HG03064 (cell line): ENCODE results near the gene WRNIP1.

ENCODE experiments used
- ATAC-seq: cut with Tn5 transposase; IDR thresholded peaks from one replicate; pipeline ENCODE4 v1.9.1; 2021; ENCODE audit warnings: low read depth; ENCODE audit not compliant: unreplicated experiment

The WRNIP1 gene

DNA sequence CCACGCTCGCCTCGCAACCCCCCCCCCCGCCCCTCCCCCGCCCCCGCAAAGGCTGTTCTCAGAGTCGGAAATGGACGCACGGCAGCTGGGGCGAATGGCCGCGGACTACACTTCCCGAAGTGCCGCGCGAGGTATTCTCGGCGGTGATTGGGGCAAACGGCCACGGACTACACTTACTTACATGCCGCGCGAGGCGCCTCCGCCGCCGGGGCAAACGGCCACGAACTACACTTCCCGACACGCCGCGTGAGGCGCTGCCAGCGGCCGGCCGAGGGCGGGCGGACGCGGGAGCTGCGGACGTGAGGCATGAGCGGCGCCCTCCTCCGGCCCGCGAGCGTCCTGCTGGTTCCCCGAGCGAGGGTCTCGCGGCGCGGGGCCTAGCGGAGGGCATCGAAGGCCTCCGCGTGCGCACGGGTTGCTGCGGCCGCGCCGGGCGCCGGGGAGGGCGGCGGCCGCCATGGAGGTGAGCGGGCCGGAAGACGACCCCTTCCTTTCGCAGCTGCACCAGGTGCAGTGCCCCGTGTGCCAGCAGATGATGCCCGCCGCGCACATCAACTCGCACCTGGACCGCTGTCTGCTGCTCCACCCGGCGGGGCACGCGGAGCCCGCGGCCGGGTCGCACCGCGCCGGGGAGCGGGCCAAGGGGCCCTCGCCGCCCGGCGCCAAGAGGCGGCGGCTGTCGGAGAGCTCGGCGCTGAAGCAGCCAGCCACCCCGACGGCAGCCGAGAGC lies at the start of gene WRNIP1:
Gene WRNIP1, plus strand, starts transcription at position 228 of the 730 bp plus-strand sequence. Its CDS starts 230 bp downstream, at position 458.
- peak; percentile 80 for ATAC-seq

GRCh38 chr6:2715737-2716136 lies 49.5 kb upstream of the WRNIP1 start:
- no peak for ATAC-seq

GRCh38 chr6:2716936-2717700 lies 48.1 kb upstream of the WRNIP1 start:
- no peak for ATAC-seq

DNA sequence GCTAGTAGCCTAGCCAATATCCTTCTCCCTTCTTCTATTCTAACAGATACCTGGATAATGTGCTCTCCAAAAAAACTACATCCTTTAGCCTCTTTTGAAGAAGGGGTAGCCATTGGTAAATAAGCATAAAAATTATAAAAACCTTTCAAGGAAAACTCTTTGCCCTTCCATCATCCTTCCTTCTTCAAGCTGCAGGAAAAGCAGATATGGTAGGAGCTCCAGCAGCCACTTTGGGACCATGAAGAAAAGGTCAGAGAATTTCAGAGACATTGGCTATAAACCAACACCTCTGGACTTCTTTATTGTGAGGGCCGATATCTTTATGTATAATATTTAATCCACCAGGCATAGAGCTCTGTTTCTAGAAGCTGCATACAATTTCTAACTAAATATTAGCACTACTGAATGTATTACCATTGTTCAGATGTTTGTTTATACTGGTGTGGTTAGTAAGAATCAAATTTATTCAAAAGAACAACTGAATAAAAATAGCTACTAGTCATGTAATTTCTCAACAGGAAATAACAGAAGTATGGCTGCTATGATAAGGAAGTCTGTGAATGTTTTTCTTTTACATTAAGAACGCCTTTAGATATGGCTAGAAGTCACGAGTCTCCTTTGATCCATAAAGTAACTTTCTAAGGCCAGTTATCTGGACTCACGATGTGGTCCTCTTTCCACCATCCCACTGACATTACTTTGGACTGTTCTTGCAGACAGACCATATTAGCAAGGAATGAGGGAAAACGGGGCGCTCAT lies 46.7 kb upstream of the WRNIP1 start:
- ATAC-seq = no peak

DNA sequence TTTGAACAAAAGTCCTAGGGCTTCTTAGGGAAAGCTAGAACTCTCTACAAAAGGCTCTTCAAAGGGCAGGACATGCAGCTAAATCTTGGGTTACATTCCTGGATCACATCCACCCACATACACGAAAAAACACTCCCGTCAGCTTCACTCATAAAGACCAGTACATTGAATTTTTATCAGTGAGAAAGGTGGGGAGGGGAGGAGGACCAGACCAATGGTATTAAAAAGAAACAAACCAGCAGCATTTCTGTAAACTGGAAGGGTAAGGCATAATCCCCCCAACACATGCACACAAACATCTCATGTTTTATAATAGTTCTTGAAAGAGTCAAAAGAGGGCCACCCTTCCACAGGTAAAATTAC lies 46.1 kb upstream of the WRNIP1 start:
- no peak for ATAC-seq

GRCh38 chr6:2721219-2721618 lies 44.0 kb upstream of the WRNIP1 start:
- no peak for ATAC-seq

- ATAC-seq = no peak
These were observed 39.7 kb upstream of the WRNIP1 start for GRCh38 chr6:2725364-2725988.

GRCh38 chr6:2725999-2726567 lies 39.1 kb upstream of the WRNIP1 start:
- peak; percentile 75 for ATAC-seq

- ATAC-seq = no peak
These were observed 35.3 kb upstream of the WRNIP1 start for GRCh38 chr6:2729921-2730320.

DNA sequence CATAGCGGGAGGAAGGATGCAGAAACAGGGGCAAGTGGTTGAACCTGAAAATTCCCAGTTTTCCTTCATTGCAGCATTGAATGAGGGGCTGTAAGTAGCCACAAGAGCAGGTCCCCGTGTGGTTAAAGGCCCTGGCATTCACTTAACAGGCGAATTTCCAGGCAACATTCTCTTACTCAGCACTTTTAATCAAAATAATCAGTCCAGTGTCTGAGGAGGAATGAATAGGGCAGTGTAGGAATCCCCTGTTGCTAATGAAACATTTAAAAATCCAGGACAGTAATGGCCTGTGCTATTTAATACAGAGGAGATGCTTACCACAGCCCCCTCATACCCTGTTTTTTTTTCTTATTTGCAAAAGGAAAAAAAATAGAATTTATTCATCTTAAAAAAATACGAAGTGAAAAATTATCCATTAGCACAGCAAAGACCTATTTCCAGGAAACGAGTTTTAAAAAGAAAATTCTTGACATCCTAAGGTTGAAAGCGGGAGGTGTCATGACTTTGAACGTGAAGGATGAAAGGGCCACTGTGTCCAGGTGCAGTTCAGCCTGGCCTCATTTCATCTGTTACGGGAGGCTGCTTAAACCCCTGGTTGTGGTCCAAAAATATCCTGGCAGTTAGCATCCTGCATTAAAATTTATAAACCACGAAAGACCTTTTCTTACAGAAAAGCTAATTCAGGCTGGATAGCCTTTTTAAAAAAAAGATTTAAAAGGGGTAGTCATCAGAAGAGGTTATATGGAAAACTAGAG lies 34.7 kb upstream of the WRNIP1 start:
- ATAC-seq = no peak

- no peak for ATAC-seq
These were observed 33.8 kb upstream of the WRNIP1 start for GRCh38 chr6:2731281-2731909.

DNA sequence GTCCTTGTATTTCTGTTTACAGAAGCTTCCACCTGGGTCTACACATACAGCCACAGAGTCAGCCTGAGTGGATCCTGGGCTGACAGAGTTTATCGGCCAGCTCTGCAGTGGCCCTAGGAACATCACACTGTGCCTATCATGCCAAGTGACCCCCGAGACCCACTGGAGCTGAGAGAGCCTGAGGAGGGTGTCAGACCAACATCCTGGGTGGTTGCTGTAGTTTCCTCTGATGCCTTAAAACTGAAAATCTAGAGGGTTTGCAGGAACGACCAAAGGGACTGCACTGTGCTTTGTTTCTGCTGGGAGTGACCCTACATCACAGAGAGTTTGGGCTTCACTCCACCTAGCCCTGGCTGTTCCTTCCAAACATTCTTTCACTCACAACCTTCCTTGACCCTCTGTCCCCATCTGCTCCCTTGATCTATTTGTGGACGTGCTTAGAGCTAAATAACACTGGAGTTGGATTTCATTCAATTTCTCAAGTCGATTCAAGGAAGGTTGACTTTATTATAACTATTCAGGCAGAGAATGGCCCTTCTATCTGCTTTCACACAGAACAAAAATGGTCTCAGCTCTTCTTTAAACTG lies 32.6 kb upstream of the WRNIP1 start:
- no peak for ATAC-seq

GRCh38 chr6:2733324-2733723 lies 31.9 kb upstream of the WRNIP1 start:
- peak; percentile 79 for ATAC-seq

GRCh38 chr6:2733736-2734480 lies 31.3 kb upstream of the WRNIP1 start:
- no peak for ATAC-seq

- ATAC-seq = no peak
These were observed 30.6 kb upstream of the WRNIP1 start for GRCh38 chr6:2734488-2735166.

DNA sequence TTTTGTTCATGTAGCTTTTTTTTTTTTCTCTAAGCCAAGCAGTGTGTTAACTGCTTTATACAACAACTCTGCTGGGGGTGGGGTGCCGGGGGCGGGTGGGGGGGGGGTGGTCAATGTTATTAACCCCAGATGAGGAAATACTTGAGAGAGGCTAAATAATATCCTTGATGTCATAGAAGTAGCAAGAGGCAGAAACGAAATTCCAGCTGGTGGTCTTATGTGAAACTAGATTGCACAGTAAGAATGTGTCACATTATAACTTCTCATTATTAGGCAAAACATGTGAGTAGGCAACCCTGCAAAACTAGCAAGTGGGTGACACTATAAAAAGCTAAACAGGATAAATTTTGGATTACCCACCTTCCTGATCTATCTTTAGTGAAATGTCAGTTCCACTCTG lies 27.3 kb upstream of the WRNIP1 start:
- ATAC-seq = no peak

DNA sequence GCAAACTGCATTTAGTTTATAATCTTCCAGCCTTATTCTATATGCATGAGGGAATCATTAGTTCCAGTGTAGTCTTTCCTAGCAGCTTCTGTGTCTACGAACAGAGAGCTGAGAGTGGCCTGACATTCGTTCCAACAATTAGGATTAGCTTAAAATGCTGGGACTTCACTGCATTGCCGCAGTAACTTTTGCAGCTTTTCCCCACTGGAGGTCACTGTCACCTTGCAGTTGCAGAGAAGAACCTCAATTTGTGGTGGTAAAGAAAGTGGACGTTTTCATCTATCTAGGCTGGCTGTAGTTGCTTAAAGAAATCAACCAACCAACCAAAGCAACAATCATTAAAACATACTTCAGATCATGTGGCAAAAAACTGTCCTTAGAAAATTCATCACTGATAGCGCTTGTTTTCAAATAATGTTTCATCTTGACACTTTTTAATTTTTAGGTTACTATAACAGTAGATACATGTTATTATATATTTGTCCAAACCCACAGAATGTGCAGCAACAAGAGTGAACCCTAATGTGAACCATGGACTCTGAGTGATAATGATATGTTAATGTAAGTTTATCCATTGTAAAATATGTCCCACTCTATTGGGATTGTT lies 26.7 kb upstream of the WRNIP1 start:
- ATAC-seq = no peak
